ENCODE results near the gene MSH3.

MSH3 gene

GRCh38 chr5:80641353-80641752, 13.1 kb upstream of the MSH3 start:
- H3K36me3 ChIP-seq (ENCODE audit: insufficient read depth, low read length), result peaks cover 51% of the 10 kb centered on the region; the same call in 1 of the 2 replicates

GRCh38 chr5:80644900-80645299, 9.6 kb upstream of the MSH3 start:
- peaks cover 35% of the 10 kb centered on the region; the same call in 1 of the 2 replicates for H3K36me3 ChIP-seq (ENCODE audit: insufficient read depth, low read length)

More at GRCh38 chr5:80641353-80641752, 13.1 kb upstream of the MSH3 start:
- Histone ChIP-seq H3K9me3 (ENCODE audit: insufficient read depth, low read depth, low read length) (no peaks in the 10 kb centered on the region), H2AFZ (ENCODE audit: low read length) (no peak overlapping the region), H3K4me2 (ENCODE audit: low read depth, low read length, poor library complexity, severe bottlenecking) (no peak overlapping the region), H3K4me3 (ENCODE audit: low read length, poor library complexity, severe bottlenecking) (no peak overlapping the region), H3F3A (ENCODE audit: low read depth) (no peaks in the 10 kb centered on the region), H3K27me3 (ENCODE audit: insufficient read depth, low read length, poor library complexity, severe bottlenecking) (no peaks in the 10 kb centered on the region), H3K4me1 (ENCODE audit: insufficient read depth, low read length, poor library complexity, severe bottlenecking) (no peaks in the 10 kb centered on the region), H4K20me1 (ENCODE audit: insufficient read depth, low read length, poor library complexity, severe bottlenecking) (no peaks in the 10 kb centered on the region), H3K9me2 (replicated peaks; ENCODE audit: low read depth, low read length) (no peaks in the 10 kb centered on the region), H3K79me2 (ENCODE audit: insufficient read depth, low read length) (no peaks in the 10 kb centered on the region; the same call in 1 of the 2 replicates), H3K9ac (ENCODE audit: low read depth, low read length, poor library complexity, severe bottlenecking) (no peak overlapping the region)
- TF ChIP-seq EZH2phosphoT487 (IDR thresholded peaks at IDR 0.05; ENCODE audit: borderline replicate concordance), result no peak

GRCh38 chr5:80646926-80647325, 7.5 kb upstream of the MSH3 start:
- Histone ChIP-seq H3F3A (ENCODE audit: low read depth) (no peaks in the 10 kb centered on the region), H3K27me3 (ENCODE audit: insufficient read depth, low read length, poor library complexity, severe bottlenecking) (no peaks in the 10 kb centered on the region), H3K9me3 (ENCODE audit: insufficient read depth, low read depth, low read length) (no peaks in the 10 kb centered on the region), H3K4me3 (ENCODE audit: low read length, poor library complexity, severe bottlenecking) (no peak overlapping the region), H3K36me3 (ENCODE audit: insufficient read depth, low read length) (peaks cover 19% of the 10 kb centered on the region; the same call in 1 of the 2 replicates), H3K79me2 (ENCODE audit: insufficient read depth, low read length) (no peaks in the 10 kb centered on the region), H2AFZ (ENCODE audit: low read length) (no peak overlapping the region), H3K4me1 (ENCODE audit: insufficient read depth, low read length, poor library complexity, severe bottlenecking) (no peaks in the 10 kb centered on the region), H3K4me2 (ENCODE audit: low read depth, low read length, poor library complexity, severe bottlenecking) (no peak overlapping the region), H3K9me2 (replicated peaks; ENCODE audit: low read depth, low read length) (no peaks in the 10 kb centered on the region), H4K20me1 (ENCODE audit: insufficient read depth, low read length, poor library complexity, severe bottlenecking) (no peaks in the 10 kb centered on the region), H3K9ac (ENCODE audit: low read depth, low read length, poor library complexity, severe bottlenecking) (no peak overlapping the region)
- no peak for TF ChIP-seq EZH2phosphoT487 (IDR thresholded peaks at IDR 0.05; ENCODE audit: borderline replicate concordance)

More at GRCh38 chr5:80644900-80645299, 9.6 kb upstream of the MSH3 start:
- TF ChIP-seq EZH2phosphoT487 (IDR thresholded peaks at IDR 0.05; ENCODE audit: borderline replicate concordance) (no peak), CTCF (conservative IDR thresholded peaks at IDR 0.05; ENCODE audit: low read length) (no peak)
- H3K27me3 ChIP-seq (ENCODE audit: insufficient read depth, low read length, poor library complexity, severe bottlenecking), result no peaks in the 10 kb centered on the region
- H4K20me1 ChIP-seq (ENCODE audit: insufficient read depth, low read length, poor library complexity, severe bottlenecking), result no peaks in the 10 kb centered on the region
- no peaks in the 10 kb centered on the region for H3K9me3 ChIP-seq (ENCODE audit: insufficient read depth, low read depth, low read length)
- H3F3A ChIP-seq (ENCODE audit: low read depth), result no peaks in the 10 kb centered on the region
- H3K4me3 ChIP-seq (ENCODE audit: low read length, poor library complexity, severe bottlenecking), result no peak overlapping the region
- no peak overlapping the region for H3K9ac ChIP-seq (ENCODE audit: low read depth, low read length, poor library complexity, severe bottlenecking)
- no peaks in the 10 kb centered on the region; the same call in 1 of the 2 replicates for H3K79me2 ChIP-seq (ENCODE audit: insufficient read depth, low read length)
- H2AFZ ChIP-seq (ENCODE audit: low read length), result no peak overlapping the region
- H3K9me2 ChIP-seq (replicated peaks; ENCODE audit: low read depth, low read length), result no peaks in the 10 kb centered on the region
- H3K4me2 ChIP-seq (ENCODE audit: low read depth, low read length, poor library complexity, severe bottlenecking), result no peak overlapping the region
- H3K4me1 ChIP-seq (ENCODE audit: insufficient read depth, low read length, poor library complexity, severe bottlenecking), result no peaks in the 10 kb centered on the region

GRCh38 chr5:80653502-80653901, 950 bp upstream of the MSH3 start:
- TF ChIP-seq EZH2phosphoT487 (IDR thresholded peaks at IDR 0.05; ENCODE audit: borderline replicate concordance) (no peak), CTCF (conservative IDR thresholded peaks at IDR 0.05; ENCODE audit: low read length) (no peak)
- Histone ChIP-seq H3K27me3 (ENCODE audit: insufficient read depth, low read length, poor library complexity, severe bottlenecking) (no peaks in the 10 kb centered on the region), H3K9ac (ENCODE audit: low read depth, low read length, poor library complexity, severe bottlenecking) (peak overlapping the region; percentile 98), H3K36me3 (ENCODE audit: insufficient read depth, low read length) (peaks cover 10% of the 10 kb centered on the region; the same call in 1 of the 2 replicates), H3K4me2 (ENCODE audit: low read depth, low read length, poor library complexity, severe bottlenecking) (no peak overlapping the region), H3K4me3 (ENCODE audit: low read length, poor library complexity, severe bottlenecking) (peak overlapping the region; percentile 91), H4K20me1 (ENCODE audit: insufficient read depth, low read length, poor library complexity, severe bottlenecking) (peaks cover 16% of the 10 kb centered on the region), H3K79me2 (ENCODE audit: insufficient read depth, low read length) (peaks cover 32% of the 10 kb centered on the region), H3K4me1 (ENCODE audit: insufficient read depth, low read length, poor library complexity, severe bottlenecking) (peaks cover 38% of the 10 kb centered on the region), H3F3A (ENCODE audit: low read depth) (no peaks in the 10 kb centered on the region), H2AFZ (ENCODE audit: low read length) (no peak overlapping the region), H3K9me3 (ENCODE audit: insufficient read depth, low read depth, low read length) (no peaks in the 10 kb centered on the region), H3K9me2 (replicated peaks; ENCODE audit: low read depth, low read length) (no peaks in the 10 kb centered on the region)

Data from Loucy (cell line).